ENCODE data around the gene CRTAP. TPM values are rescaled to one million over a fixed set of nuclear protein-coding genes. Genes with fewer than 3 reads are reported as not detected.
"Not testable (repeated sequence)": the region's sequence is repeated elsewhere in the genome, so short reads cannot be mapped to it uniquely, and the experiment has no call there.

Gene CRTAP
- total and polyA plus RNA-seq, 2 of the 13 experiments (the other 11 are each of a cell fraction or from before 2014, with no cell fraction given) = 54.2 to 119 TPM

DNA sequence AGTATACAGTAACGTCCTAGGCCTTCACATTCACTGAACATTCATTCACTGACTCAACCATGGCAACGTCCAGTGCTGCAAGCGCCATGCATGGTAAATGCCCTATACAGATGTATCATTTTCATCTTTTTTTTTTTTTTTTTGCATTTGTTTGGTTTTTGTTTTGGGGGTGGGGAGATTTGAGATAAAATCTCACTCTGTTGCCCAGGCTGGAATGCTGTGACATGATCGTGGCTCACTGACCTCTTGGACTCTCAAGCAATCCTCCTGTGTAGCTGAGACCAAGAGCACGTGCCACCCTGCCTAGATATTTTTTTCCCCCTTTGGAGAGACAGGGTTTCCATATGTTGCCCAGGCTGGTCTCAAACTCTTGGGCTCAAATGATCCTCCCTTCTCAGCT, 67.4 kb downstream of the CRTAP start (continued):
- TF ChIP-seq, protein P1, sequence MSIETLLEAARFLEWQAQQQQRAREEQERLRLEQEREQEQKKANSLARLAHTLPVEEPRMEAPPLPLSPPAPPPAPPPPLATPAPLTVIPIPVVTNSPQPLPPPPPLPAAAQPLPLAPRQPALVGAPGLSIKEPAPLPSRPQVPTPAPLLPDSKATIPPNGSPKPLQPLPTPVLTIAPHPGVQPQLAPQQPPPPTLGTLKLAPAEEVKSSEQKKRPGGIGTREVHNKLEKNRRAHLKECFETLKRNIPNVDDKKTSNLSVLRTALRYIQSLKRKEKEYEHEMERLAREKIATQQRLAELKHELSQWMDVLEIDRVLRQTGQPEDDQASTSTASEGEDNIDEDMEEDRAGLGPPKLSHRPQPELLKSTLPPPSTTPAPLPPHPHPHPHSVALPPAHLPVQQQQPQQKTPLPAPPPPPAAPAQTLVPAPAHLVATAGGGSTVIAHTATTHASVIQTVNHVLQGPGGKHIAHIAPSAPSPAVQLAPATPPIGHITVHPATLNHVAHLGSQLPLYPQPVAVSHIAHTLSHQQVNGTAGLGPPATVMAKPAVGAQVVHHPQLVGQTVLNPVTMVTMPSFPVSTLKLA (IDR thresholded peaks at IDR 0.05) = peak; percentile 40; the same call in 1 of the 2 replicates
- TF ChIP-seq PHF20 (CRISPR knock-in tag; IDR thresholded peaks at IDR 0.05) = no peak
- TF ChIP-seq KMT2A (CRISPR knock-in tag; IDR thresholded peaks at IDR 0.05) = no peak
- TF ChIP-seq ZNF550 (CRISPR knock-in tag; IDR thresholded peaks at IDR 0.05; ENCODE audit: borderline replicate concordance) = no peak
- TF ChIP-seq HOXA9 (CRISPR knock-in tag; IDR thresholded peaks at IDR 0.05; ENCODE audit: borderline replicate concordance) = no peak
- TF ChIP-seq ZSCAN25 (CRISPR knock-in tag; IDR thresholded peaks at IDR 0.05) = 0 out of 2 replicates have a peak, but pooled peaks have one; percentile 42
- TF ChIP-seq, protein P2, sequence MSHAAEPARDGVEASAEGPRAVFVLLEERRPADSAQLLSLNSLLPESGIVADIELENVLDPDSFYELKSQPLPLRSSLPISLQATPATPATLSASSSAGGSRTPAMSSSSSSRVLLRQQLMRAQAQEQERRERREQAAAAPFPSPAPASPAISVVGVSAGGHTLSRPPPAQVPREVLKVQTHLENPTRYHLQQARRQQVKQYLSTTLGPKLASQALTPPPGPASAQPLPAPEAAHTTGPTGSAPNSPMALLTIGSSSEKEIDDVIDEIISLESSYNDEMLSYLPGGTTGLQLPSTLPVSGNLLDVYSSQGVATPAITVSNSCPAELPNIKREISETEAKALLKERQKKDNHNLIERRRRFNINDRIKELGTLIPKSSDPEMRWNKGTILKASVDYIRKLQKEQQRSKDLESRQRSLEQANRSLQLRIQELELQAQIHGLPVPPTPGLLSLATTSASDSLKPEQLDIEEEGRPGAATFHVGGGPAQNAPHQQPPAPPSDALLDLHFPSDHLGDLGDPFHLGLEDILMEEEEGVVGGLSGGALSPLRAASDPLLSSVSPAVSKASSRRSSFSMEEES (CRISPR knock-in tag; IDR thresholded peaks at IDR 0.05) = peak; percentile 87
- TF ChIP-seq ZNF224 (CRISPR knock-in tag; IDR thresholded peaks at IDR 0.05) = 0 out of 2 replicates have a peak, but pooled peaks have one; percentile 25

DNA sequence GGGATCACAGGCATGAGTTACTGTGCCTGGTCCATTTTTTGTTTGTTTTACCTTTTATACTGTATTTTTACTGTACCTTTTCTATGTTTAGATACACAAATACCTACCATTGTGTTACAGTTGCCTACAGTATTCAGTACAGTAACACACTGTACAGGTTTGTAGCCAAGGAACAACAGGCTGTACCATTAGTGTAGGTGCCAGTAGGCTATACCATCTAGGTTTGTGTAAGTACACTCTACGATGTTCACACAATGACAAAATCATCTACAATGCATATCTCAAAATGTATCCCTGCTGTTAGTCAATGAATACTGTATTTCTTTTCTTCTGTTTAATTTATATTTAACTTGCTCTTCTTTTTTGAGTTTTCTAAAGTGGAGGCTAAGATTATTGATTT, 67.8 kb downstream of the CRTAP start:
- Histone ChIP-seq H3K4me1 (ENCODE audit: insufficient read depth, low read length) (peaks cover 34% of the 10 kb centered on the region), H3K27ac (ENCODE audit: extremely low read length, insufficient read depth, low read length) (peak overlapping the region; percentile 16), H3K4me2 (ENCODE audit: low read depth, low read length) (peak overlapping the region; percentile 39), H2AFZ (ENCODE audit: low read length) (peak overlapping the region; percentile 76)
- ATAC-seq = peak; percentile 15; the same call in 2 of the 3 replicates
- WGBS (ENCODE audit: low lambda C conversion rate) = 97% methylated on average over 1 of the region's 1 CpG
- intact Hi-C loops (cut with micrococcal nuclease; ENCODE audit: unreplicated experiment) = loop anchor here (10.0 kb wide), 1 partner anchor 93 kb away; the partner anchor contains the start of gene FBXL2
- H3K9ac ChIP-seq (ENCODE audit: insufficient read depth, low read depth, low read length); in situ Hi-C loops (cut with HindIII; ENCODE audit: extremely low pct_ligation_motif_present, low pct_unique_long_range_greater_than_20kb); H3K4me3 ChIP-seq (replicated peaks in 1 of 3; ENCODE audit: insufficient read depth in 1 of 3, low read depth in 2 of 3, low read length in 3 of 3); POLR2A ChIA-PET; H4K20me1 ChIP-seq (ENCODE audit: insufficient read depth, low read length); CTCF ChIA-PET (ENCODE audit: low intra/inter-chr PET ratio, low total read pairs); H3K27me3 ChIP-seq (ENCODE audit: control insufficient read depth in 1 of 2, insufficient read depth in 2 of 2, low read length in 2 of 2); H3K79me2 ChIP-seq (ENCODE audit: insufficient read depth, low read length); DNase-seq (ENCODE audit: low spot score); H3K36me3 ChIP-seq (replicated peaks in 1 of 2; ENCODE audit: control insufficient read depth in 1 of 2, insufficient read depth in 2 of 2, low read length in 2 of 2); H3K9me3 ChIP-seq (ENCODE audit: low read length); FAIRE-seq: not testable (repeated sequence)
- TSS peak; percentile 79 for BruUV-seq (replicated peaks)
- TF ChIP-seq, protein P3, sequence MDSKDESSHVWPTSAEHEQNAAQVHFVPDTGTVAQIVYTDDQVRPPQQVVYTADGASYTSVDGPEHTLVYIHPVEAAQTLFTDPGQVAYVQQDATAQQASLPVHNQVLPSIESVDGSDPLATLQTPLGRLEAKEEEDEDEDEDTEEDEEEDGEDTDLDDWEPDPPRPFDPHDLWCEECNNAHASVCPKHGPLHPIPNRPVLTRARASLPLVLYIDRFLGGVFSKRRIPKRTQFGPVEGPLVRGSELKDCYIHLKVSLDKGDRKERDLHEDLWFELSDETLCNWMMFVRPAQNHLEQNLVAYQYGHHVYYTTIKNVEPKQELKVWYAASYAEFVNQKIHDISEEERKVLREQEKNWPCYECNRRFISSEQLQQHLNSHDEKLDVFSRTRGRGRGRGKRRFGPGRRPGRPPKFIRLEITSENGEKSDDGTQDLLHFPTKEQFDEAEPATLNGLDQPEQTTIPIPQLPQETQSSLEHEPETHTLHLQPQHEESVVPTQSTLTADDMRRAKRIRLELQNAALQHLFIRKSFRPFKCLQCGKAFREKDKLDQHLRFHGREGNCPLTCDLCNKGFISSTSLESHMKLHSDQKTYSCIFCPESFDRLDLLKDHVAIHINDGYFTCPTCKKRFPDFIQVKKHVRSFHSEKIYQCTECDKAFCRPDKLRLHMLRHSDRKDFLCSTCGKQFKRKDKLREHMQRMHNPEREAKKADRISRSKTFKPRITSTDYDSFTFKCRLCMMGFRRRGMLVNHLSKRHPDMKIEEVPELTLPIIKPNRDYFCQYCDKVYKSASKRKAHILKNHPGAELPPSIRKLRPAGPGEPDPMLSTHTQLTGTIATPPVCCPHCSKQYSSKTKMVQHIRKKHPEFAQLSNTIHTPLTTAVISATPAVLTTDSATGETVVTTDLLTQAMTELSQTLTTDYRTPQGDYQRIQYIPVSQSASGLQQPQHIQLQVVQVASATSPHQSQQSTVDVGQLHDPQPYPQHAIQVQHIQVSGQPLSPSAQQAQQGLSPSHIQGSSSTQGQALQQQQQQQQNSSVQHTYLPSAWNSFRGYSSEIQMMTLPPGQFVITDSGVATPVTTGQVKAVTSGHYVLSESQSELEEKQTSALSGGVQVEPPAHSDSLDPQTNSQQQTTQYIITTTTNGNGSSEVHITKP (CRISPR knock-in tag; IDR thresholded peaks at IDR 0.05; ENCODE audit: low read depth) = peak; percentile 90
- TF ChIP-seq TBX2 (CRISPR knock-in tag; IDR thresholded peaks at IDR 0.05; ENCODE audit: borderline replicate concordance) (0 out of 2 replicates have a peak, but pooled peaks have one; percentile 3), FOXA3 (CRISPR knock-in tag; IDR thresholded peaks at IDR 0.05) (0 out of 2 replicates have a peak, but pooled peaks have one; percentile 0), ZNF224 (CRISPR knock-in tag; IDR thresholded peaks at IDR 0.05) (0 out of 2 replicates have a peak, but pooled peaks have one; percentile 0)
- TF ChIP-seq, protein P4, sequence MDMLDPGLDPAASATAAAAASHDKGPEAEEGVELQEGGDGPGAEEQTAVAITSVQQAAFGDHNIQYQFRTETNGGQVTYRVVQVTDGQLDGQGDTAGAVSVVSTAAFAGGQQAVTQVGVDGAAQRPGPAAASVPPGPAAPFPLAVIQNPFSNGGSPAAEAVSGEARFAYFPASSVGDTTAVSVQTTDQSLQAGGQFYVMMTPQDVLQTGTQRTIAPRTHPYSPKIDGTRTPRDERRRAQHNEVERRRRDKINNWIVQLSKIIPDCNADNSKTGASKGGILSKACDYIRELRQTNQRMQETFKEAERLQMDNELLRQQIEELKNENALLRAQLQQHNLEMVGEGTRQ (IDR thresholded peaks at IDR 0.05; ENCODE audit: low read depth, low read length) = not testable (repeated sequence)
- TF ChIP-seq, protein P4 (CRISPR knock-in tag; IDR thresholded peaks at IDR 0.05; ENCODE audit: borderline replicate concordance) = 0 out of 2 replicates have a peak, but pooled peaks have one; percentile 3

Measured in HepG2 (cell line).